Prostate gland (tissue), 2 donors: ENCODE data around the gene UBR4. TPM values are rescaled to one million over a fixed set of nuclear protein-coding genes. Genes with fewer than 3 reads are reported as not detected.

Experiments
- DNase-seq: peaks from one replicate; pipeline ENCODE4 v3.0.0-alpha.2; 2019; ENCODE audit warnings: low spot score
- H3K27ac ChIP-seq, 2 donors: fragments of 200-600 bp; sonication (generic); 2 replicates each; pipeline ENCODE4 v1.5.1; 2017 to 2019
- H3K27me3 ChIP-seq: fragments of 200-600 bp; sonication (generic); replicated peaks from 2 replicates; pipeline ENCODE4 v1.5.1; 2019; ENCODE audit not compliant: insufficient read depth
- H3K36me3 ChIP-seq, 2 donors: fragments of 200-600 bp; sonication (generic); 1 replicate in 1 of 2; 2 replicates in 1 of 2; pipeline versions ENCODE4 v1.5.1 to v1.8.1; 2017 to 2019
- H3K4me1 ChIP-seq: fragments of 200-600 bp; sonication (generic); replicated peaks from 2 replicates; pipeline ENCODE4 v1.5.1; 2019
- H3K4me3 ChIP-seq, 2 donors: fragments of 200-600 bp; sonication (generic); 2 replicates each; pipeline ENCODE4 v1.5.1; 2017 to 2019
- H3K9me3 ChIP-seq: fragments of 200-600 bp; sonication (generic); 2 replicates; pipeline ENCODE4 v1.5.1; 2017
- POLR2A ChIP-seq: fragments of 450-650 bp; IDR thresholded peaks from one replicate; pipeline ENCODE4 v1.6.1; 2016; ENCODE audit warnings: antibody characterized with exemption, mild to moderate bottlenecking
- POLR2AphosphoS5 ChIP-seq: sonication (generic); formaldehyde crosslinking; IDR thresholded peaks from one replicate; pipeline ENCODE4 v1.6.1; 2017; ENCODE audit warnings: antibody characterized with exemption
- WGBS: methylation state at CpG from one replicate; pipeline ENCODE4 v1.1.5; 2018; 5-methylcytosine and 5-hydroxymethylcytosine counted together
- intact Hi-C: fragments of 100-400 bp; cut with DNase I; formaldehyde crosslinking; loops from one replicate; pipeline ENCODE4 v1.14.2; 2022
- total RNA-seq, 2 donors: library from RNA; depleted of rRNA; stranded (reverse); fragments of >200 nt; gene quantifications; one replicate each; pipeline ENCODE4 v1.1.0, GENCODE V29; 2016
- TF ChIP-seq, protein P1 (sequence below), 4 experiments: fragments of 200-600 bp in 2 of 4; fragments of 450-650 bp in 2 of 4; sonication (generic) in 2 of 4; IDR thresholded peaks; 1 replicate in 3 of 4; 2 replicates in 1 of 4; pipeline ENCODE4 v1.5.1; 2016 to 2019; ENCODE audit warnings: antibody characterized with exemption in 4 of 4, mild to moderate bottlenecking in 2 of 4, moderate library complexity in 2 of 4

Gene UBR4
- total RNA-seq, 2 donors from 2014 or later, result 93.5 to 311 TPM

DNA sequence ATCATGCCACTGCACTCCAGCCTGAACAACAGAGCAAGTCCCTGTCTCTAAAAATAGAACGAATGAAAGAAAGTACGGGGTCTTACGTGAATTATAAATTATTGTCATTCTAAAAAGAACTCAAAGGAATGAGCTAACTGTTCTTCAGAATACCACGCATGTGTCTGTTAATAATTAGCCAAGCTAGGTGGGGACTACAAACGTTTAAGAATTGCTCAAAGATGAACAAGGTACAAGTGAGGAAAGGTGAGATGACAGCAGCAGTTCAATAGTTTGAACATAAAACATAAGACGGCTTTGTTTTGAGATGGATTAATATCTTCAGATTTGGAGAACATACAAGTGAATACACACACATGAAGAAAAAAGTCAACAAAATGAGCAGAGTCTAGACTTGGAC lies 79.6 kb downstream of the UBR4 start:
- no peak for DNase-seq
- H3K27ac ChIP-seq, result no peak overlapping the region
- H3K36me3 ChIP-seq, result peaks cover 10 to 30% of the 10 kb centered on the region in 2 donors

DNA sequence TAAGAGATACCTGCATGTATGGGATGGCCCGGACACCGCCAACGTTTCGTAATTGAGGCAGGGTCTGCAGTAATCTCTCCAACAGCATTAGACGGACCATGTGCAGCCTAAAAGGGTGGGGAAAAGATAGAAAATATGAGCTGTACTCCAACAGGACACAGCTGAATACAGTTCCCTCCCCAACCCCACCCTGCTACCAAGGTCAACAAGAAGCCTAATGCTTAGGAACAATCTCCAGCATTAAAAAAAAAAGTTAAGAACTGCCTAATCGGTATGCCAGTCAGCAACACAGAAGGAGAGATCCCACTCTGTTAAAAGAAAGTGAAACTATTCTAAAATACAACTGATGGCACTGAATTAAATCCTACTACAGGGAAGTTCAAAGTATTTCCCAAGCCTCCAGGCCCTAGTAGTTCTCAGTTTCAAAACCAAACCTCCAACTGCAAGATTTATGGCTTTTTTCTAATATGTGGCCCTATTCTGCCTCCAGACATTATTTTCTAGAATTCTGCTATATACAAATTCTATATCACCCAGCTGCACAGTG lies 81.0 kb downstream of the UBR4 start:
- H3K36me3 ChIP-seq, result peaks cover 14 to 41% of the 10 kb centered on the region in 2 donors
- TF ChIP-seq, protein P1, sequence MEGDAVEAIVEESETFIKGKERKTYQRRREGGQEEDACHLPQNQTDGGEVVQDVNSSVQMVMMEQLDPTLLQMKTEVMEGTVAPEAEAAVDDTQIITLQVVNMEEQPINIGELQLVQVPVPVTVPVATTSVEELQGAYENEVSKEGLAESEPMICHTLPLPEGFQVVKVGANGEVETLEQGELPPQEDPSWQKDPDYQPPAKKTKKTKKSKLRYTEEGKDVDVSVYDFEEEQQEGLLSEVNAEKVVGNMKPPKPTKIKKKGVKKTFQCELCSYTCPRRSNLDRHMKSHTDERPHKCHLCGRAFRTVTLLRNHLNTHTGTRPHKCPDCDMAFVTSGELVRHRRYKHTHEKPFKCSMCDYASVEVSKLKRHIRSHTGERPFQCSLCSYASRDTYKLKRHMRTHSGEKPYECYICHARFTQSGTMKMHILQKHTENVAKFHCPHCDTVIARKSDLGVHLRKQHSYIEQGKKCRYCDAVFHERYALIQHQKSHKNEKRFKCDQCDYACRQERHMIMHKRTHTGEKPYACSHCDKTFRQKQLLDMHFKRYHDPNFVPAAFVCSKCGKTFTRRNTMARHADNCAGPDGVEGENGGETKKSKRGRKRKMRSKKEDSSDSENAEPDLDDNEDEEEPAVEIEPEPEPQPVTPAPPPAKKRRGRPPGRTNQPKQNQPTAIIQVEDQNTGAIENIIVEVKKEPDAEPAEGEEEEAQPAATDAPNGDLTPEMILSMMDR (IDR thresholded peaks at IDR 0.05), result no peak
- no peak for TF ChIP-seq POLR2AphosphoS5
- TF ChIP-seq POLR2A, result no peak
- H3K4me3 ChIP-seq, result no peak overlapping the region
- DNase-seq, result no peak
- H3K27ac ChIP-seq, result no peak overlapping the region
- no peaks in the 10 kb centered on the region for H3K4me1 ChIP-seq
- no peaks in the 10 kb centered on the region for H3K9me3 ChIP-seq
- intact Hi-C loops, result no loop called here
- WGBS, result 91% methylated on average over 6 of the region's 6 CpGs
- no peaks in the 10 kb centered on the region for H3K27me3 ChIP-seq

More for the DNA sequence above, 79.6 kb downstream of the UBR4 start:
- Histone ChIP-seq H3K4me1 (no peaks in the 10 kb centered on the region), H3K4me3 (no peak overlapping the region), H3K9me3 (no peaks in the 10 kb centered on the region), H3K27me3 (no peaks in the 10 kb centered on the region)
- TF ChIP-seq POLR2A (no peak), POLR2AphosphoS5 (no peak)
- TF ChIP-seq, protein P1 (IDR thresholded peaks at IDR 0.05), result no peak
- intact Hi-C loops, result no loop called here
- WGBS, result 71% methylated on average over 6 of the region's 6 CpGs

DNA sequence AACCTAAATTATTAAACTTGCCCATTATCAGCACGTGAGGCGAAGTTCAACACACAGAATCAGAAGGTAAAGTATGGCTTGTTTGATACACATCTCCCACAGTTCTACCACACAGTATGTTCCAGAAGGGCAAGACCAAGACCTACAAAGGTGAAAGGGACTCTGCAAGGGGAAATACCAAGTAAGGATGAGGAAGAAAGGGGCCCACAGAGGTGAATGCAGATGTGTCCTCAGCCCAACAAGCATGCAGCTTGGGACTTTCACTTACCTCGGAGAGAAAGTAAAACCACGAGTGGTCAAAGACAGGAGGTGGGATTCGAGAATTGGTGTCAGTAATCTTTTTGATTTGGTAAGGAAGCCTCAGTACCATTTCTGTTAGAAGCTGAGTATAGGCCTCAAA lies 85.8 kb downstream of the UBR4 start:
- no peaks in the 10 kb centered on the region for H3K4me1 ChIP-seq
- 88% methylated on average over 5 of the region's 5 CpGs for WGBS
- H3K27ac ChIP-seq, result no peak overlapping the region
- no peaks in the 10 kb centered on the region for H3K27me3 ChIP-seq
- no peak for DNase-seq
- peaks cover 44 to 67% of the 10 kb centered on the region in 2 donors for H3K36me3 ChIP-seq
- TF ChIP-seq POLR2AphosphoS5 (no peak), POLR2A (no peak)
- TF ChIP-seq, protein P1 (IDR thresholded peaks at IDR 0.05), result no peak
- H3K9me3 ChIP-seq, result no peaks in the 10 kb centered on the region
- intact Hi-C loops, result no loop called here
- H3K4me3 ChIP-seq, result no peak overlapping the region

DNA sequence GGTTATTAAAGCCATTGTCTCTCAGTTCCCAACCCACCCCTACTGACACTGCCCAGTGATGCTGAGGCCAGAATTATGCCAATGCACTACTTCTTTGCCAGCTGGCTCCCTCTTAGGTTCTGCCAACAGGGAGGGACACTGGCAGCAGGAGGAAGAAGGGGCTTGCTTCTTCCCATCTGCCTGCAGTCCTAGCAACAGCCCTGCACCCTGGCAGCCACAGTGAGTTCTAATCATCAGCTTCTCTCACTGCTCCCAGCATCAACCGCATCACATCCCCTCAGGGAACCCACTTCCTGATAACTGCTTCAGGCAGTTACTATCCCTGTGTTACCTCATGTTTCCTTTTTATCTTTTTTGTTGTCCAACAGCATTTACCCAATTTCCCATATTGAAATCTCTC lies 86.2 kb downstream of the UBR4 start:
- Histone ChIP-seq H3K27me3 (no peaks in the 10 kb centered on the region), H3K4me1 (no peaks in the 10 kb centered on the region), H3K9me3 (no peaks in the 10 kb centered on the region), H3K36me3 (peaks cover 45 to 67% of the 10 kb centered on the region in 2 donors), H3K27ac (no peak overlapping the region), H3K4me3 (no peak overlapping the region)
- intact Hi-C loops, result no loop called here
- no peak for DNase-seq
- TF ChIP-seq, protein P1 (IDR thresholded peaks at IDR 0.05), result no peak
- TF ChIP-seq POLR2A (no peak), POLR2AphosphoS5 (no peak)
- WGBS, result 89% methylated on average over 1 of the region's 1 CpG

DNA sequence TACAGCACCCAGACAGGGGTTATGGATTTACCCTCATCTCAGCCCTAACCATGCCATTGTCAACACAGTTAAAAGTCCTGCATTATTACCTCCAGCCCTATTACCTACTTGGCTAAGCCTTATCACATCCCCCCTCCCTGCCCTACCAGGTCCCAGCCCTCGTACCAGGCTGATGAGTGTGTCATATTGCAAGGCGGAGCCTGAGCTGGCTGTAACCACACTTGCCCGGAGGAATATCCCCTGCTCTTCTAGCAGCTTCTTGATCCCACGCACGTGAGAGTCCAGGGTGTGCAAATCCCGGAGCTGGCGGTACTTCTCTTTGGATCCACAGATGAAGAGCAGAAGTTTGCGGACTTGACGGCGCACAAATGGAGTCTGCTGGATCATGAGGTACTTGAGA lies 87.4 kb downstream of the UBR4 start:
- H3K27me3 ChIP-seq, result no peaks in the 10 kb centered on the region
- no peaks in the 10 kb centered on the region for H3K4me1 ChIP-seq
- no peak overlapping the region for H3K4me3 ChIP-seq
- 88% methylated on average over 10 of the region's 10 CpGs for WGBS
- peaks cover 45 to 66% of the 10 kb centered on the region in 2 donors for H3K36me3 ChIP-seq
- intact Hi-C loops, result no loop called here
- DNase-seq, result no peak
- no peaks in the 10 kb centered on the region for H3K9me3 ChIP-seq
- no peak overlapping the region for H3K27ac ChIP-seq
- TF ChIP-seq POLR2AphosphoS5 (no peak), POLR2A (no peak)
- TF ChIP-seq, protein P1 (IDR thresholded peaks at IDR 0.05), result no peak
